ENCODE data around the gene RNASE1.

DNA sequence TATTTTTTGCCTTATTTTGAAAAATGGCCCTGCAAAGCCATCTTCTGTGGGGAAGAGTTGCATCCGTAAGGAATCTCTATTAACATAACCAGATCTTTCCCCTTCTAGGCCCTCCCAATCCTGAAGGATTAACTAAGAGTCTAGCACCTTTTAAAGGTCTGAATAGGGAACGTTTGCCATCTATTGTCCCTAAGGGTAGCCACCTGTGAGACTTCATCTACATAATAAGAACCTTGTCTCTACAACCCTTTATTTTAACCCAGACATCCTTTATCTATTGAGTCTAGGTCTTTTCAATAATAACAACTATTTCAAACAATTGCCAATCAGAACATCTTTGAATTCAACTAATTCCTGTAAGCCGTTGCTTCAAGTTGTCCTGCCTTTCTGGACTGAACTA, 30.0 kb downstream of the RNASE1 start:
- TF ChIP-seq, protein P1, sequence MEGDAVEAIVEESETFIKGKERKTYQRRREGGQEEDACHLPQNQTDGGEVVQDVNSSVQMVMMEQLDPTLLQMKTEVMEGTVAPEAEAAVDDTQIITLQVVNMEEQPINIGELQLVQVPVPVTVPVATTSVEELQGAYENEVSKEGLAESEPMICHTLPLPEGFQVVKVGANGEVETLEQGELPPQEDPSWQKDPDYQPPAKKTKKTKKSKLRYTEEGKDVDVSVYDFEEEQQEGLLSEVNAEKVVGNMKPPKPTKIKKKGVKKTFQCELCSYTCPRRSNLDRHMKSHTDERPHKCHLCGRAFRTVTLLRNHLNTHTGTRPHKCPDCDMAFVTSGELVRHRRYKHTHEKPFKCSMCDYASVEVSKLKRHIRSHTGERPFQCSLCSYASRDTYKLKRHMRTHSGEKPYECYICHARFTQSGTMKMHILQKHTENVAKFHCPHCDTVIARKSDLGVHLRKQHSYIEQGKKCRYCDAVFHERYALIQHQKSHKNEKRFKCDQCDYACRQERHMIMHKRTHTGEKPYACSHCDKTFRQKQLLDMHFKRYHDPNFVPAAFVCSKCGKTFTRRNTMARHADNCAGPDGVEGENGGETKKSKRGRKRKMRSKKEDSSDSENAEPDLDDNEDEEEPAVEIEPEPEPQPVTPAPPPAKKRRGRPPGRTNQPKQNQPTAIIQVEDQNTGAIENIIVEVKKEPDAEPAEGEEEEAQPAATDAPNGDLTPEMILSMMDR (conservative IDR thresholded peaks at IDR 0.05; ENCODE audit: low read depth in 2 of 2): no peak
- no peak for TF ChIP-seq EZH2phosphoT487 (IDR thresholded peaks at IDR 0.05; ENCODE audit: unreplicated experiment)
- no peak for TF ChIP-seq POLR2AphosphoS5 (IDR thresholded peaks at IDR 0.05; ENCODE audit: low read depth)
- no peak for TF ChIP-seq CREB1 (CRISPR knock-in tag; IDR thresholded peaks at IDR 0.05; ENCODE audit: low read depth)
- no peak for TF ChIP-seq EZH2 (IDR thresholded peaks at IDR 0.05; ENCODE audit: low read depth, unreplicated experiment)
- no peak for TF ChIP-seq ZNF331 (CRISPR knock-in tag; IDR thresholded peaks at IDR 0.05; ENCODE audit: low read depth)
- TF ChIP-seq, protein P2, sequence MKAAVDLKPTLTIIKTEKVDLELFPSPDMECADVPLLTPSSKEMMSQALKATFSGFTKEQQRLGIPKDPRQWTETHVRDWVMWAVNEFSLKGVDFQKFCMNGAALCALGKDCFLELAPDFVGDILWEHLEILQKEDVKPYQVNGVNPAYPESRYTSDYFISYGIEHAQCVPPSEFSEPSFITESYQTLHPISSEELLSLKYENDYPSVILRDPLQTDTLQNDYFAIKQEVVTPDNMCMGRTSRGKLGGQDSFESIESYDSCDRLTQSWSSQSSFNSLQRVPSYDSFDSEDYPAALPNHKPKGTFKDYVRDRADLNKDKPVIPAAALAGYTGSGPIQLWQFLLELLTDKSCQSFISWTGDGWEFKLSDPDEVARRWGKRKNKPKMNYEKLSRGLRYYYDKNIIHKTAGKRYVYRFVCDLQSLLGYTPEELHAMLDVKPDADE (IDR thresholded peaks at IDR 0.05): no peak
- TF ChIP-seq, protein P3, sequence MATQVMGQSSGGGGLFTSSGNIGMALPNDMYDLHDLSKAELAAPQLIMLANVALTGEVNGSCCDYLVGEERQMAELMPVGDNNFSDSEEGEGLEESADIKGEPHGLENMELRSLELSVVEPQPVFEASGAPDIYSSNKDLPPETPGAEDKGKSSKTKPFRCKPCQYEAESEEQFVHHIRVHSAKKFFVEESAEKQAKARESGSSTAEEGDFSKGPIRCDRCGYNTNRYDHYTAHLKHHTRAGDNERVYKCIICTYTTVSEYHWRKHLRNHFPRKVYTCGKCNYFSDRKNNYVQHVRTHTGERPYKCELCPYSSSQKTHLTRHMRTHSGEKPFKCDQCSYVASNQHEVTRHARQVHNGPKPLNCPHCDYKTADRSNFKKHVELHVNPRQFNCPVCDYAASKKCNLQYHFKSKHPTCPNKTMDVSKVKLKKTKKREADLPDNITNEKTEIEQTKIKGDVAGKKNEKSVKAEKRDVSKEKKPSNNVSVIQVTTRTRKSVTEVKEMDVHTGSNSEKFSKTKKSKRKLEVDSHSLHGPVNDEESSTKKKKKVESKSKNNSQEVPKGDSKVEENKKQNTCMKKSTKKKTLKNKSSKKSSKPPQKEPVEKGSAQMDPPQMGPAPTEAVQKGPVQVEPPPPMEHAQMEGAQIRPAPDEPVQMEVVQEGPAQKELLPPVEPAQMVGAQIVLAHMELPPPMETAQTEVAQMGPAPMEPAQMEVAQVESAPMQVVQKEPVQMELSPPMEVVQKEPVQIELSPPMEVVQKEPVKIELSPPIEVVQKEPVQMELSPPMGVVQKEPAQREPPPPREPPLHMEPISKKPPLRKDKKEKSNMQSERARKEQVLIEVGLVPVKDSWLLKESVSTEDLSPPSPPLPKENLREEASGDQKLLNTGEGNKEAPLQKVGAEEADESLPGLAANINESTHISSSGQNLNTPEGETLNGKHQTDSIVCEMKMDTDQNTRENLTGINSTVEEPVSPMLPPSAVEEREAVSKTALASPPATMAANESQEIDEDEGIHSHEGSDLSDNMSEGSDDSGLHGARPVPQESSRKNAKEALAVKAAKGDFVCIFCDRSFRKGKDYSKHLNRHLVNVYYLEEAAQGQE (IDR thresholded peaks at IDR 0.05; ENCODE audit: unreplicated experiment): no peak
- no peak for TF ChIP-seq JUNB (IDR thresholded peaks at IDR 0.05; ENCODE audit: unreplicated experiment)
- TF ChIP-seq, protein P4, sequence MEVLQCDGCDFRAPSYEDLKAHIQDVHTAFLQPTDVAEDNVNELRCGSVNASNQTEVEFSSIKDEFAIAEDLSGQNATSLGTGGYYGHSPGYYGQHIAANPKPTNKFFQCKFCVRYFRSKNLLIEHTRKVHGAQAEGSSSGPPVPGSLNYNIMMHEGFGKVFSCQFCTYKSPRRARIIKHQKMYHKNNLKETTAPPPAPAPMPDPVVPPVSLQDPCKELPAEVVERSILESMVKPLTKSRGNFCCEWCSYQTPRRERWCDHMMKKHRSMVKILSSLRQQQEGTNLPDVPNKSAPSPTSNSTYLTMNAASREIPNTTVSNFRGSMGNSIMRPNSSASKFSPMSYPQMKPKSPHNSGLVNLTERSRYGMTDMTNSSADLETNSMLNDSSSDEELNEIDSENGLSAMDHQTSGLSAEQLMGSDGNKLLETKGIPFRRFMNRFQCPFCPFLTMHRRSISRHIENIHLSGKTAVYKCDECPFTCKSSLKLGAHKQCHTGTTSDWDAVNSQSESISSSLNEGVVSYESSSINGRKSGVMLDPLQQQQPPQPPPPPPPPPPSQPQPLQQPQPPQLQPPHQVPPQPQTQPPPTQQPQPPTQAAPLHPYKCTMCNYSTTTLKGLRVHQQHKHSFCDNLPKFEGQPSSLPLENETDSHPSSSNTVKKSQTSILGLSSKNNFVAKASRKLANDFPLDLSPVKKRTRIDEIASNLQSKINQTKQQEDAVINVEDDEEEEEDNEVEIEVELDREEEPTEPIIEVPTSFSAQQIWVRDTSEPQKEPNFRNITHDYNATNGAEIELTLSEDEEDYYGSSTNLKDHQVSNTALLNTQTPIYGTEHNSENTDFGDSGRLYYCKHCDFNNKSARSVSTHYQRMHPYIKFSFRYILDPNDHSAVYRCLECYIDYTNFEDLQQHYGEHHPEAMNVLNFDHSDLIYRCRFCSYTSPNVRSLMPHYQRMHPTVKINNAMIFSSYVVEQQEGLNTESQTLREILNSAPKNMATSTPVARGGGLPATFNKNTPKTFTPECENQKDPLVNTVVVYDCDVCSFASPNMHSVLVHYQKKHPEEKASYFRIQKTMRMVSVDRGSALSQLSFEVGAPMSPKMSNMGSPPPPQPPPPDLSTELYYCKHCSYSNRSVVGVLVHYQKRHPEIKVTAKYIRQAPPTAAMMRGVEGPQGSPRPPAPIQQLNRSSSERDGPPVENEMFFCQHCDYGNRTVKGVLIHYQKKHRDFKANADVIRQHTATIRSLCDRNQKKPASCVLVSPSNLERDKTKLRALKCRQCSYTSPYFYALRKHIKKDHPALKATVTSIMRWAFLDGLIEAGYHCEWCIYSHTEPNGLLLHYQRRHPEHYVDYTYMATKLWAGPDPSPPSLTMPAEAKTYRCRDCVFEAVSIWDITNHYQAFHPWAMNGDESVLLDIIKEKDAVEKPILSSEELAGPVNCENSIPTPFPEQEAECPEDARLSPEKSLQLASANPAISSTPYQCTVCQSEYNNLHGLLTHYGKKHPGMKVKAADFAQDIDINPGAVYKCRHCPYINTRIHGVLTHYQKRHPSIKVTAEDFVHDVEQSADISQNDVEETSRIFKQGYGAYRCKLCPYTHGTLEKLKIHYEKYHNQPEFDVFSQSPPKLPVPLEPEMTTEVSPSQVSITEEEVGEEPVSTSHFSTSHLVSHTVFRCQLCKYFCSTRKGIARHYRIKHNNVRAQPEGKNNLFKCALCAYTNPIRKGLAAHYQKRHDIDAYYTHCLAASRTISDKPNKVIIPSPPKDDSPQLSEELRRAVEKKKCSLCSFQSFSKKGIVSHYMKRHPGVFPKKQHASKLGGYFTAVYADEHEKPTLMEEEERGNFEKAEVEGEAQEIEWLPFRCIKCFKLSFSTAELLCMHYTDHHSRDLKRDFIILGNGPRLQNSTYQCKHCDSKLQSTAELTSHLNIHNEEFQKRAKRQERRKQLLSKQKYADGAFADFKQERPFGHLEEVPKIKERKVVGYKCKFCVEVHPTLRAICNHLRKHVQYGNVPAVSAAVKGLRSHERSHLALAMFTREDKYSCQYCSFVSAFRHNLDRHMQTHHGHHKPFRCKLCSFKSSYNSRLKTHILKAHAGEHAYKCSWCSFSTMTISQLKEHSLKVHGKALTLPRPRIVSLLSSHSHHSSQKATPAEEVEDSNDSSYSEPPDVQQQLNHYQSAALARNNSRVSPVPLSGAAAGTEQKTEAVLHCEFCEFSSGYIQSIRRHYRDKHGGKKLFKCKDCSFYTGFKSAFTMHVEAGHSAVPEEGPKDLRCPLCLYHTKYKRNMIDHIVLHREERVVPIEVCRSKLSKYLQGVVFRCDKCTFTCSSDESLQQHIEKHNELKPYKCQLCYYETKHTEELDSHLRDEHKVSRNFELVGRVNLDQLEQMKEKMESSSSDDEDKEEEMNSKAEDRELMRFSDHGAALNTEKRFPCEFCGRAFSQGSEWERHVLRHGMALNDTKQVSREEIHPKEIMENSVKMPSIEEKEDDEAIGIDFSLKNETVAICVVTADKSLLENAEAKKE (CRISPR knock-in tag; IDR thresholded peaks at IDR 0.05): peak; percentile 72; the same call in 1 of the 2 replicates
